ENCODE measurements around the gene ING4.

Gene ING4

DNA sequence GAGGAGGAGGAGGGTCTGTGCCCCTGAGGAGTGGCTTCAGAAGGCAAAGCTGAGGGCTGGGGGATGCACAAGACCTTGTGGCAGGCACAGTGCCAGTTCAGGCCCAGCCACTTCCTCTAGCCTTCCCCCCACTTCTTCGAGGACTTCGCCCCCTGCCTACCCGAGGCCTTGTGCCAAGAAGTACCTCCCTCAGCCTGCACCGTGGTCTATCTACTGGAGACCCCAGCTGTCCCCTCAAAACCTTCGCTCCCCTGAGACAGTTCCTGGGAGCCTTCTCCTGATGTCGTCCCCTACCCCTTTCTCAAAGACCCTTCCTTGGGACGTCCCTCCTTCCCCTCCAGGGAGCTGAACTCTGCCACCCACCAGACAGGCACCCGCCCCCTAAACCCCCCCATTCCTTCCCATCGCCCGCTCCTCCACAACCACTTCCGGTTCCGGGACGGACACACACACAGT lies 25.7 kb upstream of the ING4 start:
- no peak for DNase-seq (ENCODE audit: low read depth)

- no peak for DNase-seq (ENCODE audit: low read depth)
Observed at GRCh38 chr12:6685814-6686213, 22.9 kb upstream of the ING4 start.

- no peak for DNase-seq (ENCODE audit: low read depth)
Observed at GRCh38 chr12:6684609-6685008, 21.7 kb upstream of the ING4 start.

GRCh38 chr12:6676962-6677361 lies 14.0 kb upstream of the ING4 start:
- no peak for DNase-seq (ENCODE audit: low read depth)

- no peak for DNase-seq (ENCODE audit: low read depth)
Observed at GRCh38 chr12:6672143-6672542, 9.2 kb upstream of the ING4 start.

GRCh38 chr12:6667559-6668210 lies 4.8 kb upstream of the ING4 start:
- DNase-seq (ENCODE audit: low read depth): no peak

- no peak for DNase-seq (ENCODE audit: low read depth)
Observed at GRCh38 chr12:6666211-6666610, 3.3 kb upstream of the ING4 start.

DNA sequence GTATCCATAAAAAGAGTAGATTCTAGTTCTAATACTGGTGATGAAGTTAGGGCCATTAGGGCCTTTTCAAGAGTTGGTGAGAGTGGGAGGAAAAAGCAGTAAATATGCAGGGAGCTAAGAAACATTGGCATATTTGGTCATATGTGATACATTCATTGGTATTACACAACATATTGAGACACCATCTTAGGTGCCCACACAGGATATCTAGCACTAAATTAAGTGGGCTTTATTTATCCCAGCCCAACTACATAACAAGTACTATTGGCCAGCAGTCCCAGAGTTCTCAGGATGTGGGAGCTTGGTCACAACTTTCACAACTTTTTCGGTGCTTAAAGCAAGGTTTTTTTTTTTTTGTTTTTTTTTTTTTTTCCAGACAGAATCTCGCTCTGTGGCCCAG lies 2.0 kb upstream of the ING4 start:
- no peak for DNase-seq (ENCODE audit: low read depth)

GRCh38 chr12:6662602-6662905 lies 365 bp downstream of the ING4 start:
- DNase-seq (ENCODE audit: low read depth): no peak

DNA sequence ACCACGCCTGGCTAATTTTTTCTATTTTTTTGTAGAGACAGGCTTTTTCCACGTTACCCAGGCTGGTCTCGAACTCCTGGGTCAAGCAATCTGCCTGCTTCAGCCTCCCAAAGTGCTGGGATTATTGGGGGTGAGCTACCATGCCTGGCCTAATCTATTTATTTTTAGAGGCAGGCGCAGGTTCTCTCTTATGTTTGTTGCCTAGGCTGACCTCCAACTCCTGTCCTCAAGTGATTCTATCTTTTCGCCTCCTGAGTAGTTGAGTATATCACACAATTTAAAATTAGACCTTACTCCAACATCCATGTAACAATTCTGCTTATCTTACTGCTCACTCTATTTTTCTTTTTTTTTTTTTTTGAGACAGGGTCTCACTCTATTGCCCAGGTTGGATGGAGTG lies 8.9 kb downstream of the ING4 start:
- no peak for DNase-seq (ENCODE audit: low read depth)

DNA sequence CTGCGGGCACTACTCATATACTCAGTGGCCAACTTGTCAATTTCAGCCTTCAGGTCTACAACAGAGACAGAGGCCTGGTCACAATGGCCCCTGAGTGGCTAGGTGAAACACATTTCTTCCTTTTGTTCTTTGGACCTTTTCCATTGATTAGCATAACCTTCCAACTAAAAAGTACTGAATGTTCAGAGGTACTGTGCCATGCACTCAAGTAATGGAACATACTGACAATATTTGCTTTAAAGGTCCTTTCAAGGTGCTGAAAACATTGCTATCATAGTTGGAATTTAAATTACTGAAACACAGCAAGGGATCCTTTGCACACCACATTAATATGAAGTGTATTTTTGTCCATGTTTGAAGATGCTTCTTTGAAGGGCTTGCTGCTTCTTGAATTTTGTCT lies 9.6 kb downstream of the ING4 start:
- no peak for DNase-seq (ENCODE audit: low read depth)

GRCh38 chr12:6652391-6652790 lies 10.5 kb downstream of the ING4 start:
- DNase-seq (ENCODE audit: low read depth): no peak

- DNase-seq (ENCODE audit: low read depth): no peak
Observed at GRCh38 chr12:6650832-6651231, 12.1 kb downstream of the ING4 start.

- peak; percentile 29 for DNase-seq (ENCODE audit: low read depth)
Observed at GRCh38 chr12:6647083-6647604, 15.8 kb downstream of the ING4 start, which contains the start of gene ACRBP. ACRBP (minus strand) TSS chr12:6647432; CDS start chr12:6647366, 66 bp downstream.

DNA sequence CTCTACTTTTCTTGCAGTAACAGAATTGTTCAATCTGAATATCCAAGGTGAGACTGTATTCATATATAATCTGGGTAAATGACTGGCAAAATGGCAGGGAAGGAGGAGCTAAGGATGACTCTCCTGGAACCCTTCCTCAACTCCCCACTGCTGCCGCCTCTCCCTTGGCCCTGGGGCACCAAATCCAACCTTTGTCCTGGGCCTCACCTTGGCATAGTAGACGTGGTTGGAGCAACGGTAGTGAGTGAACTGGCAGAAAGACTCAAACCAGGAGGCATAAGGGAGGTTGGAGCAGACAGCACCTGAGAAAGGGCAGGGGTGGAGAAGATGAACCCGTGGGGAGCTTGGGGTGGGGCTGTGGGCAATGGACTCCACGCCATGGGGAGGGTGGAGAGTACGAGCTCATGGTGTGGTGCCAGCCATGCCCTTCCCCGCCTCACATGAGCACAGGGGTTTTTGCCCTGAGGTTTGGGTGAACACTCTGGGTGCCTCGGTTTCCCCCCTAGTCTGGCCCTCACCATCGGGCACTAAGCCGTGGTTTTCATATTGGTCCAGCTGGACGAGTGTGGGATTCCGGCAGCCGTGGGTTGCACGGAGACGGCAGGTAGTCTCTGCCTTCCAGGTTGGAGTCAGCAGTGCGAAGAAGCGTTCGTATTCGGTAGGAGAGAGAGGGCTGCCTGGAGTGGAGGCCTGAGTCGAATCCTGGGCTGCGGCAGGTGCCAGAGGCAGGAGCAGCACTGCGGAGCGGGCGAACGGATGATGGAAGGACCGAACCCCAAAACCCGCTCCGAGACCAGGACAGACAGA lies 16.4 kb downstream of the ING4 start:
- DNase-seq (ENCODE audit: low read depth): no peak

- no peak for DNase-seq (ENCODE audit: low read depth)
Observed at GRCh38 chr12:6644903-6645302, 18.0 kb downstream of the ING4 start.

DNA sequence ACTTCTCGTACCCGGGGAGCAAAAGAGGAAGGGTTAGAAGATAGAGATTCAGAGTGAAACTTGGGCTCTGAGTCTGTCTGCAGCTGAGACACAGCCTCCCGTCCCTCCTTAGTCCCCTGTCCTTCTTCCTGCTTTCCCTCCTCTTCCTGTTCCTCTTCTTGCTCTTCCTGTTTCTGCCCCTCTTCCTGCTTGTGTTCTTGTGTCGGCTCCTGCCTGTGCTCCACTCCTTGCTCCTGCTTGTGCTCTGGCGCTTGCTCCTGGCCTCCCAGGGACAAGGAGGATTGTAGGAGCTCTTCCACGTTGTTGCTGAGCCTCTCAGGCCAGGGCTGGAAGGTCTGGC lies 18.7 kb downstream of the ING4 start:
- no peak for DNase-seq (ENCODE audit: low read depth)

DNA sequence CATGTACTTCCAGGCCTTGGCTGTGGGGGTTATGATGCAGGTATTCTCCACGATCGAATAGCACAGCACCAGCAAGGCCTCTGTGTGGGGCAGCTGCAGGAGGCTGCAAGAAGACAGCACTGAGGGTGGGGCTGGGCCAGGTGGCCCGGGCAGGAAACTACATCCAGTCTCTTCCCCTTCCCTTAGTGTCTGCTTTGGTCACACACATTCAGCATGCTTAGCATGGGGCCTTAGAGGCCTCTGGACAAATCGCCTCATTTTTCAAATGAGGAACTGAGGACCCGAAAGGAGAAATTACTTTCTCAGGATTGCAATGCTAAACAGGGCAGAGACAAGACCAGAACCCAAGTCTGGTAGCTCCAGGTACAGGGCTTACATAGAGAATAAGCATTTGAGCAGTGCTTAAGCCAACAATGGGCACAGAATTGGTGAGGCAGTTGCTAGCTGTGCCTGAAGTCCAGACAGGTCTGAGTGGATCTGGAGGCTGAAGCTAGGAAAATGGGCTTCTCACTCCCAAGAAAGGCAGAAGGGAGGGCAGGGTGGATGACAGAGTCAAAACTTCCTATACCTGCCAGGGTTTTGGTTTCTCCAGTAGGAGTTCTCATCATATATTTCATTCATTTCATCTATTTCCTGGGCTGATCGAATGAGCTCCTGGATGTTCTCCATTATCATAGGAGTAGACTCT lies 19.2 kb downstream of the ING4 start:
- DNase-seq (ENCODE audit: low read depth): no peak

- DNase-seq (ENCODE audit: low read depth): no peak
Observed at GRCh38 chr12:6641131-6641530, 21.8 kb downstream of the ING4 start.

DNA sequence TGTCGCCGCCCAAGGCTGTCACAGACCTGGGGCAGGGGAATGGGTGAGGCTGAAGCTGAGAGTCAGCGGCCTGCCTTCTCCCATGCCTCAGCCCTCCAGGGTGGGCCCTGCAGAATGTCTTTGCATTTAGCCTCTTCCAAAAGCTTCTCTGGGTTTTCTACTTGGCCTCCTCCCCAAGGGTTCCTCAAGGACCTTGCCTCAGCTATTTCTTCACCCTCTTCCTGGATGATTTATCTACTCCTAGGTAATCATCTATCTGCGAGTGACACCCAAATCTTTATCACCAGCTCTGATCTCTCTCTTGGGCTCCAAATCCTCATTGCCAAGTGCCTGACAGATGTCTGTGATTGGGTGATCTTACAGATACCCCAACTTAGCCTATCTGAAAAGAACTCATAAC lies 22.4 kb downstream of the ING4 start:
- DNase-seq (ENCODE audit: low read depth): no peak

- DNase-seq (ENCODE audit: low read depth): no peak
Observed at GRCh38 chr12:6639151-6639801, 23.6 kb downstream of the ING4 start.

DNA sequence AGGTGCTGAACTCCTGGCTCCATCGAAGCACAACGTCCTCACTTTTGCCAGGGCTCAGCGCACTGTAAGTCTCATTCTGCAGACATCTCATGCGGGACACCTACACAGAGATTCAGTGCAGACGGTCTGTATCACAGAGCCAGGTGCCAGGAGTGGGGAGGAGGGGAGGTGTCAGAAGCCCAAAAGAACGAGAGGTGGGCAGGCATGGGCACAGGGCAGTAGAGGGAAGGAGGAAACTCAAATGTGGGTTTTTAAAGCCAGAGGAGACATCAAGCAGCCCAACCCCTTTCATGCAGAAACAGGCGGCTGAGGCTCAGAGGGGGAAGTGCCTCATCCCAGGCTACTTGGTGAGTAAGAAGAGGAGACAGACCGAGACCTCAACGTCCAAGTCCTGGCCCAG lies 24.6 kb downstream of the ING4 start:
- no peak for DNase-seq (ENCODE audit: low read depth)
